Parietal lobe (tissue), 2 donors: ENCODE measurements around the gene TENM3. TPM values are rescaled to one million over a fixed set of nuclear protein-coding genes. Genes with fewer than 3 reads are reported as not detected.

Source experiments
- small RNA-seq: library from RNA; depleted of rRNA; stranded (forward); fragments of <200 nt; gene quantifications from one replicate; pipeline ENCODE3, GENCODE V24; 2014; ENCODE audit warnings: low replicate concordance
- total RNA-seq: library from RNA; depleted of rRNA; stranded (reverse); fragments of >200 nt; gene quantifications from one replicate; pipeline ENCODE4 v1.2.3, GENCODE V29; 2014

The TENM3 gene
- total RNA-seq, result 48.2 TPM

DNA sequence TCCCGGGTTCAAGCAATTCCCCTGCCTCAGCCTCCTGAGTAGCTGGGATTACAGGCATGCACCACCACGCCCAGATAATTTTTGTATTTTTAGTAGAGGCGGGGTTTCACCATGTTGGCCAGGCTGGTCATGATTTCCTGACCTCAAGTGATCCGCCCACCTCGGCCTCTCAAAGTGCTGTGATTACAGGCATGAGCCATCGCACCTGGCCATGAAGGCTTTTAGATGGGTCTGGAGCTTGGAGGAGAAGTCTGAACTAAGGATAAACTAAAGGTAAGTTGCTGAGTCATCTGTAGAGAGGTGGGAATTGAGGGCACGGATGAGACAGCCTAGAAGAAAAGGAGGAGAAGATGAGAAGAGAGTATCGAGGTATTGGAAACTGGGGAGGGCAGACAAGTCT is at the start of gene TENM3:
TSS of gene TENM3 (plus strand) at position 199 of the 400 bp plus-strand sequence. CDS start 80,619 bp downstream, outside the sequence.

Small RNA genes lying within 50 kb of the gene (small RNA-seq; reads per million reads assigned to genes)
- not detected for gene RN7SKP67
- gene RNU2-34P, result 0.24 reads per million
